Left cardiac atrium (tissue), 4 donors: ENCODE results near the gene OR52J3. TPM values are rescaled to one million over a fixed set of nuclear protein-coding genes. Genes with fewer than 3 reads are reported as not detected.

Experiments used
- ATAC-seq, 2 donors: fragments of 200-7000 bp; cut with Tn5 transposase; one replicate each; pipeline ENCODE4 v1.9.1; 2020; ENCODE audit warnings: mild to moderate bottlenecking in 2 of 2, moderate library complexity in 2 of 2
- DNase-seq: peaks from one replicate; pipeline ENCODE4 v3.0.0-alpha.2; 2020
- intact Hi-C, 2 donors: fragments of 100-400 bp; cut with DNase I; formaldehyde crosslinking; loops; one replicate each; pipeline versions ENCODE4 v1.14.1 to v1.15.1; 2022 to 2023
- total RNA-seq, 2 donors: library from RNA; stranded (reverse); fragmentation: NEBNext Ultra II Directional; extraction: Animal tissue kit (Norgen Biotek cat#: 25700); gene quantifications; one replicate each; pipeline ENCODE4 v1.2.1, GENCODE V29; 2021
- donor health status: DM: no; HTN: yes; CAD: no.
- donor health status: DM: no; HTN: yes; CAD: no; lungs with severe emphysema.
- donor health status: DM: yes; HTN: yes; CAD: no.
- donor health status: Dilated cardiomyopathy.

The OR52J3 gene
- total RNA-seq, 2 donors from 2014 or later: not detected

- ATAC-seq (no peak), DNase-seq (no peak)
- intact Hi-C loops: no loop called here
These were observed 44.3 kb downstream of the OR52J3 start for GRCh38 chr11:5090668-5091067.

- DNase-seq (no peak), ATAC-seq (no peak)
- intact Hi-C loops: no loop called here
These were observed 46.7 kb downstream of the OR52J3 start for GRCh38 chr11:5092821-5093585.

GRCh38 chr11:5096011-5096410, 49.7 kb downstream of the OR52J3 start:
- intact Hi-C loops: no loop called here
- ATAC-seq: no peak

More at GRCh38 chr11:5096011-5096410, 49.7 kb downstream of the OR52J3 start:
- DNase-seq: no peak

Other genes with a start within 250 kb of the OR52J3 start
- not detected for gene OR52R1, start 242.1 kb upstream of the OR52J3 start, total RNA-seq
- gene OR51F2, start 225.2 kb upstream of the OR52J3 start, total RNA-seq: not detected
- not detected for gene OR51S1, start 197.3 kb upstream of the OR52J3 start, total RNA-seq
- not detected for gene OR51T1, start 164.6 kb upstream of the OR52J3 start, total RNA-seq
- gene OR51A7, start 142.7 kb upstream of the OR52J3 start, total RNA-seq: not detected
- gene OR51G2, start 127.2 kb upstream of the OR52J3 start, total RNA-seq: not detected
- not detected for gene OR51G1, start 122.2 kb upstream of the OR52J3 start, total RNA-seq
- gene OR51A4, start 98.9 kb upstream of the OR52J3 start, total RNA-seq: not detected
- not detected for gene OR51A2, start 90.8 kb upstream of the OR52J3 start, total RNA-seq
- gene OR51L1, start 51.7 kb upstream of the OR52J3 start, total RNA-seq: not detected
- not detected for gene OR52E2, start 13.1 kb downstream of the OR52J3 start, total RNA-seq
- gene OR52E1, start 23.0 kb downstream of the OR52J3 start, total RNA-seq: not detected
- gene OR52A5, start 91.8 kb downstream of the OR52J3 start, total RNA-seq: not detected
- not detected for gene OR52A1, start 108.2 kb downstream of the OR52J3 start, total RNA-seq
- not detected for gene OR51V1, start 154.2 kb downstream of the OR52J3 start, total RNA-seq
- 100 to 1,000 TPM in 1 of 2 donors, 10 to 100 TPM in 1; 77.3 to 264 TPM for gene HBB, start 180.5 kb downstream of the OR52J3 start, total RNA-seq
- gene HBD, start 188.0 kb downstream of the OR52J3 start, total RNA-seq: not detected
- not detected for gene HBG1, start 203.3 kb downstream of the OR52J3 start, total RNA-seq
- not detected for gene HBG2, start 208.3 kb downstream of the OR52J3 start, total RNA-seq
- not detected for gene HBE1, start 223.4 kb downstream of the OR52J3 start, total RNA-seq